ENCODE results near the gene GREM2.

GREM2 gene

DNA sequence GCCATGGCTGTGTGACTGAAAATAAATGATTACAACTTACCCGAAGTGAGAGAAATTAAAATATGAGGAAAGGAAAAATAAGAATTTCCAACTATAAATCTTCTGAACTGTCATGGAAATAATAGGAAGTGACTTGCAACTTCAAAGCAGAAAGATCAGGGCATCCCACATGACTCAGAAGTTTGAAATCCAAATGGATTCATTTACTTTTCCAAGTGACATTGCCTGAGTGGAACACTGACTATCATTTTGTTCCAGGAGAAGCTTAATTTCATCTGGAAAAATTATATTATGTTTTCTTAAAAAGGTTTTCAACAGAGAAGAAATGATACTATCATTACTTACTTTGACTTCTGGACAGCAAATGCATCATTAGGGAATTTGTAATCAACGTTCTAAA, 110.8 kb downstream of the GREM2 start:
- H3K4me3 ChIP-seq (ENCODE audit: low read depth, low read length): no peak overlapping the region

DNA sequence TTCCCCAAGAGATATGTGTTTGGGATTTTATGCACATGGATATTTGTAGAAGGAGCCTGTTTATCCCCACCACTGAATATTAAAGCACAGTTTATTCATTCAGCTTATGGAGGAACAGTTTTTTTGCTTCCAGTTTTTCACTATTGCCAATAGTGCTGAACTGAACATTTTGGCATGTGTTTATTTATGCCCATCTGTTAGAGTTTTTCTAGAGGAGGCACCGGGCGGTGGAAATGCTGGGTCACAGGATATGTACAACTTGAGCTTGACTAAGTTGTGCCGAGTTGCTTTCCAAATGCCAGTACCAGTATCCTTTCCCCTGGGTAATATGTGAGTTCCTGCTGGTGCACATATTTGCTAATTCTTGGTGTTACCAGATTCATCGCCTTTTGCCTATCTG, 111.3 kb downstream of the GREM2 start:
- H3K4me3 ChIP-seq (ENCODE audit: low read depth, low read length): no peak overlapping the region

DNA sequence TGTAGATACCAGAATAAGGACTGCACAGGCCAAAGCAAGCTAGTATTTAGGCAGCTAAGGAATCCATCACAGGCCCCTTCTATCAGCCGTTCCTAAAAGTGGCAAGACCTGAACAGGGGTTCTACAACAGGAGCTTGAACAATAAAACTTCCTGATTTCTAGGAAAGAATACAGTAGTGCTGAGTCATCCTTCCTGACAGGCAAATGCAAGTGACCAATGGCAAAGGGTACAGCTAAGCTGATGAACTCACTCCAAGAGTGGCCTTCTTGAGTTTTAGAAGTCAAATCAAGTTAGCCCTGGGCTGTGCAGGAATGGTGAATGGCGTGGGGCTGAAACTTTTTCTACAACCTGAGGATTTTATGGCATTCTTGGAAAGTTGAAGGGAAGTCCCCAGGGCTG, 112.9 kb downstream of the GREM2 start:
- no peak overlapping the region for H3K4me3 ChIP-seq (ENCODE audit: low read depth, low read length)

DNA sequence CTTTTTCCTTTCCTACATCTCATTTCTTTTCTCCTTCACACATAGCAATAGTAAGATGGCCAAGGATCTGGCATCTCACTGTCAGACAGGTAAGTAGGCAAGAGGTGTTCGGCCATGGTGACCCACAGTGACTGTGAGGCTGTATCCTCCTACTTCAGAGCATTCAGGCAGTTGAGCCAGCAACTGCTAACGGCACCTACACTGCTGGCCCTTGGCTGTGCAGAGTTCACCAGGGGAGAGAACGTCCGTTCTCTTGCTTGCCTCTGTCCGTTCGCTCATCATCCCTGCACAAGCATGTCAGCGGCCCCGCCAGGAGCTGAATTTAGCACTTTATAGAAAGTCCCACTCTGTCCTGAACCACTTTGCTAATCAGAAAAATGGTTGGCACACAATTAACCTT, 113.6 kb downstream of the GREM2 start:
- no peak overlapping the region for H3K4me3 ChIP-seq (ENCODE audit: low read depth, low read length)

DNA sequence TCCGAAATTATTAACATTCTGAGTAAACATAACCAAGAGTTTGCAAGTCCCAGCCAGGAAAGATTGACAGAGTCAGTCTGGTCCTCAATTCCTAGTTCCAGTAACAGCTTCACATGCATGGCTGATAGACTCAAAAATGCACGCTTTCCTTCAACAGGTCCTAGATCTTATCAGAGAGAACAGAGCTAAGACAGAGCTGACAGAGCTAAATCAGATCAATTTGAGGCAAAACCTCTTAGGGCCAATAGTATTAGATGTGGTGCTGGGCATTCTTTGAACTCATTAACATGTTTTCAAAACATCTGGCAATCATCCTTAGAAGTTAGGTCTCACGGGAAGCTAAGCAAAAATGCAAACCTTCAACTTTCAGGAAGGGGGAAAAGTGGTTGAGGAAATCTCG, 114.0 kb downstream of the GREM2 start:
- no peak overlapping the region for H3K4me3 ChIP-seq (ENCODE audit: low read depth, low read length)

DNA sequence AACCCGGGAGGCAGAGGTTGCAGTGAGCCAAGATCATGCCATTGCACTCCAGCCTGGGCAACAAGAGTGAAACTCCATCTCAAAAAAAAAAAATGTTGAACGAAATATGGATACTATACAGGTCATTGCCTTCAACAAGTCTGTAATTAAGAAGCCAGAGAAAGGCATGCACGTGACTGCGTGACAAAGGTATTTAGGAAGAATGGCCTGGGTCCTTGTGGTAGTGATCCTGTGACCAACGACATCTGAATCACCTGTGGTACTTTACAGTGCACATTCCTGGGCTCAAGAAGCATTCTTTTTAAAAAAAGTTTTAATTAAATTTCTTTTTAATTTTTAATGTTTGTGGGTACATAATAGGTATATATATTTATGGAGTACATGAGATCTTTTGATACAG, 115.0 kb downstream of the GREM2 start:
- H3K4me3 ChIP-seq (ENCODE audit: low read depth, low read length): no peak overlapping the region

DNA sequence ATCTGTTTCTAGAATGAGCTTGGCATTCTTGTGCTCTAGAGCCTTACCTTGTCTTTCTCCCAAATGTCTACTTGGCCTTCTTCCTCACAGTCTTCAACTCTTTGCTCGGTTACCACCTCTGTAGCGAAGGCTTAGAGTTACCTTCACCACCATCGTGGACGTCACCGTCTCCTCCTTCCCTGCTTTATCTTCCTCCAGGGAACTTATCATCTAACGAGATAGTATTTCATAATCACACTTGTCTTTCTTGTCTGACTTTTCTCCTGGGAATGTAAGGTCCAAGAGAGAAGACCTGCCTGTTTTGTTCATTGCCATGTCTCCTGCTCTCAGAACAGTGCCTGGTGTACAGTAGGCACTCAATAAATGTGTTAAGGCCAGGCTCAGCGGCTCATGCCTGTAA, 115.6 kb downstream of the GREM2 start:
- H3K4me3 ChIP-seq (ENCODE audit: low read depth, low read length): no peak overlapping the region

DNA sequence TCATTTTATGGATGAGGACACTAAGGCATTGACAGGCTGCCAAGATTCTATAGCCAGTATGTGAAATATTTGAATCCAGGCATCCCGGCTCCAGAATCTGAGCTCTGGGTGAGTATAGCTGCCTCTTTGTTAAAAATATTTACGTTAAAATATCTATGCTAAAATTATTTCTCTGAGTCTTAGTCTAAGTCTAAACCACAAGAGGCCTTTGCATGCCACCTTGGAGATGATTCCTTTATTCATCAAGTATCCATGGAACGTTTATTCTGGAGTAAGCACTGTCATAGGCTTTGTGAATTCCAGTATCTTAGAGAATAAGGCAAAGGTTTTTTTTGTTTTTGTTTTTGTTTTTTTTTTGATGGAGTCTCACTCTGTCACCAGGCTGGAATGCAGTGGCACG, 116.4 kb downstream of the GREM2 start:
- no peak overlapping the region for H3K4me3 ChIP-seq (ENCODE audit: low read depth, low read length)

DNA sequence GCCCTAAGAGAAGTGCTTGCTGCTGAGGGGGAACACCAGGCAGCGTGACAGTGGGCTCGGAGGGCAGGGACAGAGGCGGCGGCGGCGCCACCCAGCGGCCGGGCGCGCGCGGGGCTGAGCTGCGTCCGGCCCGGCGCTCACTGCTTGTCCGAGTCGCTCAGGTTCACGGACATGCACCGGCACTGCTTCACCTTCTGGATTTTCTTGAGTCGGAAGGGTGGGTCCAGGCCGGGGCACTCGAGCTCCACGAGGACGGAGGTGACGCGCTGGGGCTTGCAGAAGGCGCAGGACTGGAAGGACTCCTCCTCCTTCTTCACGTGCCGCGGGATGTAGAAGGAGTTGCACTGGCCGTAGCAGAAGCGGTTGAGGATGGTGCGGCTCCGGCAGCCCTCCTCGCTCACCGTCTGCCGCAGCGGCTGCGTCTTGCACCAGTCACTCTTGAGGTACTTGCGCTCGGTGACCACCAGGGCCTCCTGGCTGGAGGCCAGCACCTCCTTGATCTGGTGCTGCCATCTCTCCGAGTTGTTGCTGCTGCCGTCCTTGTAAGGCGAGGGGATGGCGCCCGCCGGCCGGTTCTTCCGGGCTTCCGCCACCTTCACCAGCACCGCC, 119.0 kb downstream of the GREM2 start:
- peak overlapping the region; percentile 4 for H3K4me3 ChIP-seq (ENCODE audit: low read depth, low read length)

DNA sequence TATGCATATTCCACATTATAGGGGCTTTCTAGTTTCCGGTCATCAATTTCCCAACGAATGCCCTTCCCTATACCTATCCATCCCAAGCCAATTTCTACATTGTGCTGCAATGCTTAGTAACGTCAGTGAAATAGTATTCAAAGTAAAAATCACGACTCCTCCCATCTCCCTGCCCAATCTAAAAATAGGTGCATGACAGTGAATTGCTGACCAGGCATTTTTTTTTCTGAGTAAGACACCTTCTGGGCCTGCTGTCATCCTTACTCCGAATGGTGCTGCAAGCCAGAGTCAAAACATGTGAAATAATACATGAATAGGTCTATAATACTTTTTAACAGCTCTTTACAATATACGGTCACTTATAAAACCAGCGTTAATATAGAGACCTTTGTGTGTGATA, 120.2 kb downstream of the GREM2 start:
- no peak overlapping the region for H3K4me3 ChIP-seq (ENCODE audit: low read depth, low read length)

DNA sequence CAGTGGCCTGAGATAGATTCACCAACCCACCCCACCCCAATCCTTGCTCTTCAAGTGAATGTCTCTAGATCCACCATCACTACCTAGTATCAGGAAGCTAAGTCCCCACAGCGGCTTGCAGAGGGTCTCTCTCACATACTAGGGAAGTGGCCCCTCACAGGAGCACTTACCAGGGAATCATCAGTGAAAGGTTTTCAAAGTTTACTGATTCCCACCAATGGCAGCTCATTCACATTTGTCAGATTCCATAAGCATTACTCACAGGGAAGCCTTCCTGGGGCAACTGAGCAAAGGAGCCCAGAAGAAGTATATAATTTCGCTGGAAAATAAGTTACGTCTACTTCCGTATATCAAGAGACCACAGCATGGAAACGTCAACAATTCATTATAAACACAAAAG, 120.8 kb downstream of the GREM2 start:
- H3K4me3 ChIP-seq (ENCODE audit: low read depth, low read length): no peak overlapping the region

DNA sequence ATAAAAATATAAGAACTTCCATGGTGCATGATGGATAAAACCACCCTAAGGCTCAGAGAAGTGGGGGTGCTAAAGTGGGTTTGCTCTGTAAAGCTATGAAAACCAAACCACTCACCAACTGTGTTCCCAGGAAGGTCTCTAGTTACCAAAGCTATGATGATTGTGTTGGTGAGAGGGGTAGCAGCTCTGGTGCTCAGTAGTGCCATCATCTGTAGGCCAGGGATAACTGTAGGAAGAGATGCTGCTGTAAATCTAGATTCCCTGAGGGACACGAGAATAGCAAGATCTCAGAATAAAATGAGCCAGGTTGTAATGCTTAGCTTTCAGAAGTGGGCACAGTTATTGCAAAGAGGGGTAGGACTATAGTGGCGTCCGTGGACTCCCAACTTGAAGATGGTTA, 124.5 kb downstream of the GREM2 start:
- H3K4me3 ChIP-seq (ENCODE audit: low read depth, low read length): no peak overlapping the region

DNA sequence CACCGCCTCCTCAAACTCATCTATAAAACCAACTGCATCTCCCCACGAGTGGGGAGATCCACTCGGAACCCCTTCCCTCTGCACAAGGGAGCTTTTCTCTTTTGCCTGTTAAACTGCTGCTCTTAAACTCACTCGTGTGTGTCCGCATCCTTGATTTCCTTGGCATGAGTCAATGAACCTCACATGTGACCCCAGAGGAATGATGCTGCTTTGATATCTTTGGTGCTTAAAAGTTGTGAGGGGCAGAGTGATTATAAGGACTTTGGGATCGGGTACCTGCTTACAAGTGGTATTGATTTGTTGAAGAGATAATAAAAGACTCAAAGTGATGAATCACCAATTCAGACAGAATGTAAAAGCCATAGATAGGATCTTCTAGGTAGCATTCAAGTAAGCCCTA, 125.3 kb downstream of the GREM2 start:
- no peak overlapping the region for H3K4me3 ChIP-seq (ENCODE audit: low read depth, low read length)

DNA sequence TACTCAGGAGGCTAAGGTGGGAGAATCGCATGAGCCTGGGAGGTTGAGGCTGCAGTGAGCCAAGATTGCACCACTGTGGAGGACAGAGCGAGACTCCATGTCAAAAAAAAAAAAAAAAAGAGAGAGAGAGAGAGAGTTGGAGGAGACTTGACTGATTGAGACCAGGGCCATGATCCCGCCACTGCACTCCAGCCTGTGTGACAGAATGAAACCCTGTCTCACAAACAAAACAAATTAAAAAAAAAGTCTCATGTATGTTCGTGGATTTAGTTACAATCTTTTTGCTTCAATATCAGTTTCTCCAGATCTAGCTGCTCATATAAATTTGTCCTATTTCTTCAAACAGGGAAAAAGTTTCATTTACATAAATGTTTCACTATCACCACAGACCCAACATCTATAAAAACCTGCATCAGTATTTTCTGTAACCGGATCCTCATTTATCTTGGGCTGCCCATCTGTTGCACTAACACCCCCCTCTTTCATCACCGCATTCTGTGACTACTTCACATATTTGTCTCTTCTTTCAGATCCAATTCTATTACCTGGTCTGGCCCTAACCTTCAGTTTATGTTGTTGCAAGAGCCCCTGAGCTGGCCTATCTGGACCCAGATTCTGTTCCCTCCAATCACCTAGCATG, 127.0 kb downstream of the GREM2 start:
- no peak overlapping the region for H3K4me3 ChIP-seq (ENCODE audit: low read depth, low read length)

DNA sequence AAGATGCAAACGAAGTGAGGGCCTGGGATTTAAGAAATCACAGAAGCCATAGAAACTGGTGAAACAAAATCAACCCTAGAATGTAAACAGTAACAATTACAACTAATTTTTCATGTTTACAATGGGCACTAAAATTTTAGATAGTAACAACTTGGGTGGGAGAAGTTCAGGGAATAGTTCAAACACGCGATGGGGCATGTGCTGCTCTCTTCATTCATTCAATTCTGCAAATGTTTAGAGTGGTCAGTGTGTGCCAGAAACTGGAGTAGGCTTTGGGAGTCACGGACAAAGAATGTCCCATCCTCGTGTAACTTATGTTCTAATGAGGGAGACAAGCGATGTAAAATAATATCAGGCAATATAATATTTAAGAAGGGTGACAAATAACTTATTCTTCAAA, 133.4 kb downstream of the GREM2 start:
- H3K4me3 ChIP-seq (ENCODE audit: low read depth, low read length): no peak overlapping the region

DNA sequence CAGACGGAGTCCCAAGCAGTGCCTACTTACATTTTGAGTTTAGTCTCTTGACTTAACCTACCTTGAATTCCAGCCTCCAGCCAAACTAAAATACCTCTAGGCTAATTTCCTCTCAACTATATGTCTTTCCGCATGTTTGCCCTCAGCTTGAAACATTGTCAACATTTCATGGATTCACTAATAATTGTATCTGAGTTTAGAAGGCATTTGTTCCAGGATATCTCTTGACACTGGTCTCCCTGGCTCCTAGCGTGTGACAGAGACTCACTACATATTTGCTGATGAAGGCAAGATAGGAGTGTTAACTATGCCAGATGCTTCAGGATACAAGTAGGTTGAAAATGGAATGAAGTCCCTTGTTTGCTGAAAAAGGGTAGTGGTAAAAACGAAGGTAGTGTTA, 136.1 kb downstream of the GREM2 start:
- H3K4me3 ChIP-seq (ENCODE audit: low read depth, low read length): no peak overlapping the region

DNA sequence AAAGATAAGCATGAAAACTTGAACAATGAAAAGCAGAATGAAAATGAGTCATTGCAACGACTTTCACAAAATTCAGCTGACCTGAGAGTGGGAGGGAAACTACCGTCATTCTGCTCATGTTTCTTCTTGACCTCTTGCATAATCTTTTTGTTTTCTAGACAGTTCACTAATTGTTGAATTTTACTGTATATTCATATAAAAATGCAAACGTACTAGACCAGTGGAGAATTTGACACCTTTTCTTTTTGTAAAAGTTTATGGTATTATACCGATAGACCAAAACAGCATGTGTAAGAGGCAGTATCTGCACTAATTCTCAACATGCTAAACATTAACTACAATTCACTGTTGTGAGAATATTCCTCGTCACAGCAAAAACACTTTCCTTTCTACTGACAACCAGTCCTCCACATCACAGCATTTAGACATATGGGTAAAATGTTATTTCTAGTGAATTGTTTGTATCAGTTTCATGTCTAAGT, 137.8 kb downstream of the GREM2 start:
- no peak overlapping the region for H3K4me3 ChIP-seq (ENCODE audit: low read depth, low read length)

DNA sequence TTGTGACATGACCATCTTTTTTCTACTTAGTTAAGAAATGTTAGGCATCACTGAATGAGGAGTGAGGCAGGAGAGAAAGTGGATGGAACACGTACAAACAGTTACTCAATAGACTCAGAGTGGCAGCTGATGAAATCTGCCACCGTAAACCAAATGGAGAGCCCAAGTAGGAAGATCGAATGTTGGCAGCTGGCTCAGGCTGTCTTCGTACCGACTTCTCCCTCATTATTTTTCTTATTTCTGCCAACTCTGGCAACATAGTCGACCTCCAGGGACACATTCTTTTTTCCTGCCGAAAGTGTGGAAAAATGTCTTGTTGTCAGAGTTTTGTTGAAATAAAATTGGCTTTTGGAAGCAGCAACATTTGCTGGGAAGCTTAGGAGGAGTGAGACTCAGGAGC, 143.3 kb downstream of the GREM2 start:
- no peak overlapping the region for H3K4me3 ChIP-seq (ENCODE audit: low read depth, low read length)

DNA sequence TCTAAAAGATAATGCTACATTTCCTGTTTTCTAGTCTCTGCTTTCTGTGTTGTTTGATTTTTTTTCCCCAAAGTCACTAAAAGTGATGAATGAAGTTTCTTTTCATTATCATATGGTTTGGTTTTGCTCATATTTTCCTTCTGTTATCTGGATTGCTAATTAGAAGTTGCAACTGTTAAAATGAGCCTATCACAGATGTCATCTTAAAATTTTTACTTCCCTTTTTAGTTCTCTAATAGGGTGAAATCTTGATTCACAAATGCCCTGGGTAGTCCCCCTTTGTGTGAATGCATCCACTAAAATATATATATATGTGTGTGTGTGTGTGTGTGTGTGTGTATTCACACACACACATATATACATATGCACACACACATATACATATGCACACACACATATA, 144.1 kb downstream of the GREM2 start:
- no peak overlapping the region for H3K4me3 ChIP-seq (ENCODE audit: low read depth, low read length)

DNA sequence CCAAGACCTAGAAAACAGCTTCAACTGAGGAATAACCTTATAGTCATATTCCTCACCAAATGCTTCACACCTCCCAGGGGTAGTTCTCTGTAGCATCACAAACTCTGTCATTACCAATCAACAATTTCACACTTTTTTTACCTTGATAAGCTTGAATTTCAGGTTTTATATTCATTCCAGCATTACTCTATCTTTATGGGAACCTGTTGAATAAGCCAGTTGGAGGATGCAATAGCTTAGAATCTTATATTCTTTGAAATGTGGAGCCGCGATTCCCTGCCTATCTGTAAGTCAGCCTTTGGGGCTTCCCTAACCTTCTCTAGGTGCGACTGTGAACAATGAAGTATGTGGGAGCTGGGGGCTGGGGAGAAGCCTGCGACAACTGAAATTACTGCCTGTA, 145.4 kb downstream of the GREM2 start:
- H3K4me3 ChIP-seq (ENCODE audit: low read depth, low read length): no peak overlapping the region

DNA sequence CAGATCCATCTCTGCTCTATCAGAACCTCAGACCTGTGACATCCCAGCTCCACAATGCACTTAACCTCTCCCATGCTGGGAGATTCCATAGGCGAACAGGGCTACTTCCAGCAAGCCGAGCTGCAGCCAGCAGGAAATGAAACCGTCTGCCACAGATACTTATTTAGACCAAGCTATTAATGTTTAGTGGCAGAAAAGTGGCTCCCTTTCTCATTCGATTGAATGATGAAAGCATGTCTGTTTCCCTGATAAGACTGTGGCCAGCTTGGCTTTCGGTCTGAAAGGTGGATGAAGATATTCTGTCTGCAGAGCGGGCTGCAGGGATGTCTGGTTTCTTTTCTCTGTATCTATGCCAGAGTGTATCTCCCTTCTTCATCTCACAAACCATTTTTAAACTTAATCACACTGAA, 146.4 kb downstream of the GREM2 start:
- no peak overlapping the region for H3K4me3 ChIP-seq (ENCODE audit: low read depth, low read length)

DNA sequence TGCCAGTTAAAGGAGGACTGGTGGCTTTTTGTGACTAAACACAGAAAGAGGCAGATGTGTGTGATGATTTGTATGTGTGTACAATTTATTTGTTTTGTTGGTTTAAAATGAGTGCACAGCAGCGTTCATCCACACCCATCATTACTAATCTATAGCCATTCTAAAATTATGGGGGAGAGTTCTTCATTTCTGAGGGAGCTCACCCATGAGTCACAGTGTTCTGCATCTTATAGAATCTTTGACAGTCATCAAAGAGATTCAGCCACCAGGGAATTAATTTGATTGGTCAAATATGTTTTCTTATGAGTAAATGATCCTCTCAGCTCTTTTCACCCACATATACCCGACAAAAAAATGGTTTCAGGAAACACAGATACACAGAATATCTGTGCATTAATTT, 147.9 kb downstream of the GREM2 start:
- no peak overlapping the region for H3K4me3 ChIP-seq (ENCODE audit: low read depth, low read length)

DNA sequence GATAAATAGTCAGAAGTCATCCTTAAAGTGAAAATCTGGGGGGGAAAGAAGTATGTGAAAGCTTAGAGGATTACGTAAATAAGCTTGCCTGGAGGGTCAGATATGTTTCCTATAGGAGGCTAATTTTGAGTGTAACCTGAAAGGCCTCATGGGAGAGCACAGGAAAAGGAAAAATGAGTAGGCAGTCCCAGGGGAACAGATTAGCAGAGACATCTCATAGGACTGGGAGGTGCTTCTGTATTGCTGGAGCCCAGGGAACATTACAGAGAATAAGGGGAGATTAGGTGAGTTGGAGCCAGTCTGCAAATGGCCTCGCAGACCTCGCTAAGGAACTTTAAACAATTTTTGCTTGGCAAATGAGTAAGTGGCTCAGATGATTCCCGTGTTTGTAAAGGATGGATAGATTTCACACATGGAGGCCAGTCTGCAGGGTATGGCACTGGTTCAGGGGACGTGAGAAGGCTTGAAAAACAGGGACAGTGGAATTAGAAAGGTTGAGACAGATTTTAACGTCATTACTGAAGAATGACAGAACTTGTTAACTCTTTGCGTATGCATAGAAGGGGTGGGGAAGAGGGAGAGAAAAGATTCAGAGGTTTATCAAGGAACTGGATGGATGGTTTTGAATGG, 149.1 kb downstream of the GREM2 start:
- H3K4me3 ChIP-seq (ENCODE audit: low read depth, low read length): no peak overlapping the region

Data from iPS-11a (cell line).